MM.1S (cell line): ENCODE results near the gene ARTN.

Experiments used
- DNase-seq: peaks from one replicate; pipeline ENCODE4 v3.0.0-alpha.2; 2015
- H2AFZ ChIP-seq: fragments of 300-600 bp; sonication (generic); 2 replicates; pipeline ENCODE4 v1.6.0; 2016; ENCODE audit warnings: antibody characterized with exemption, low read length
- H3F3A ChIP-seq: fragments of 300-600 bp; sonication (generic); 2 replicates; pipeline ENCODE4 v1.6.1; 2016; ENCODE audit warnings: mild to moderate bottlenecking, antibody characterized with exemption, low read length, moderate library complexity, mixed read lengths; ENCODE audit not compliant: insufficient read depth
- H3K27ac ChIP-seq: fragments of 300-600 bp; sonication (generic); 2 replicates; pipeline ENCODE4 v1.5.1; 2016; ENCODE audit warnings: mild to moderate bottlenecking, low read length
- H3K27me3 ChIP-seq: fragments of 300-600 bp; sonication (generic); replicated peaks from 2 replicates; pipeline ENCODE4 v1.6.0; 2016; ENCODE audit warnings: low read length; ENCODE audit not compliant: insufficient read depth
- H3K36me3 ChIP-seq: fragments of 300-600 bp; sonication (generic); replicated peaks from 2 replicates; pipeline ENCODE4 v1.6.1; 2016; ENCODE audit warnings: mild to moderate bottlenecking, low read length, mixed read lengths; ENCODE audit not compliant: insufficient read depth
- H3K4me1 ChIP-seq: fragments of 300-600 bp; sonication (generic); 2 replicates; pipeline ENCODE4 v1.6.1; 2016; ENCODE audit warnings: low read length, mixed read lengths
- H3K4me2 ChIP-seq: fragments of 300-600 bp; sonication (generic); 2 replicates; pipeline ENCODE4 v1.6.0; 2016; ENCODE audit warnings: low read depth, low read length
- H3K4me3 ChIP-seq: fragments of 300-600 bp; sonication (generic); 2 replicates; pipeline ENCODE4 v1.5.1; 2016; ENCODE audit warnings: low read length, mixed read lengths
- H3K79me2 ChIP-seq: fragments of 300-600 bp; sonication (generic); 2 replicates; pipeline ENCODE4 v1.6.1; 2016; ENCODE audit warnings: mixed run types, low read length, mixed read lengths
- H3K9ac ChIP-seq: fragments of 300-600 bp; sonication (generic); 2 replicates; pipeline ENCODE4 v1.6.1; 2016; ENCODE audit warnings: low read length, mixed read lengths
- H3K9me2 ChIP-seq: fragments of 300-600 bp; sonication (generic); replicated peaks from 2 replicates; pipeline ENCODE4 v1.6.1; 2016; ENCODE audit warnings: mild to moderate bottlenecking, low read length, mixed read lengths; ENCODE audit not compliant: insufficient read depth
- H3K9me3 ChIP-seq: fragments of 300-600 bp; sonication (generic); replicated peaks from 2 replicates; pipeline ENCODE4 v1.6.1; 2016; ENCODE audit warnings: mild to moderate bottlenecking, low read length, mixed read lengths; ENCODE audit not compliant: insufficient read depth
- H4K20me1 ChIP-seq: fragments of 300-600 bp; sonication (generic); 2 replicates; pipeline ENCODE4 v1.6.1; 2016; ENCODE audit warnings: mild to moderate bottlenecking, low read length, moderate library complexity, mixed read lengths; ENCODE audit not compliant: insufficient read depth
- CTCF ChIP-seq: fragments of 300-600 bp; sonication (generic); IDR thresholded peaks from 2 replicates; pipeline ENCODE4 v1.5.1; 2016; ENCODE audit warnings: antibody characterized with exemption, low read length, mixed read lengths
- EZH2 ChIP-seq: fragments of 300-600 bp; sonication (generic); optimal IDR thresholded peaks from 2 replicates; pipeline ENCODE3; 2017; ENCODE audit warnings: low read depth, mild to moderate bottlenecking, antibody characterized with exemption, low read length, mixed read lengths
- EZH2phosphoT487 ChIP-seq: fragments of 300-600 bp; sonication (generic); IDR thresholded peaks from 2 replicates; pipeline ENCODE4 v1.6.1; 2018; ENCODE audit warnings: antibody characterized with exemption, low read length

The ARTN gene

GRCh38 chr1:43901196-43901961 lies 32.2 kb upstream of the ARTN start:
- Histone ChIP-seq H3F3A (no peaks in the 10 kb centered on the region), H3K9ac (no peak overlapping the region), H3K4me2 (no peak overlapping the region), H3K9me3 (no peaks in the 10 kb centered on the region), H3K4me1 (no peaks in the 10 kb centered on the region), H4K20me1 (no peaks in the 10 kb centered on the region), H3K79me2 (no peaks in the 10 kb centered on the region), H3K27me3 (no peaks in the 10 kb centered on the region), H3K27ac (no peak overlapping the region), H2AFZ (no peak overlapping the region), H3K9me2 (no peaks in the 10 kb centered on the region), H3K4me3 (no peak overlapping the region), H3K36me3 (no peaks in the 10 kb centered on the region)
- TF ChIP-seq CTCF: no peak
- no peak for TF ChIP-seq EZH2
- TF ChIP-seq EZH2phosphoT487: no peak
- no peak for DNase-seq

GRCh38 chr1:43902058-43902831 lies 31.4 kb upstream of the ARTN start:
- DNase-seq: no peak
- no peak overlapping the region for H3K4me2 ChIP-seq
- H3K9ac ChIP-seq: no peak overlapping the region
- TF ChIP-seq CTCF: no peak
- TF ChIP-seq EZH2: no peak
- TF ChIP-seq EZH2phosphoT487: no peak
- no peaks in the 10 kb centered on the region for H3K79me2 ChIP-seq
- H2AFZ ChIP-seq: no peak overlapping the region
- H4K20me1 ChIP-seq: no peaks in the 10 kb centered on the region
- no peaks in the 10 kb centered on the region for H3K36me3 ChIP-seq
- H3K4me1 ChIP-seq: no peaks in the 10 kb centered on the region
- H3K9me3 ChIP-seq: no peaks in the 10 kb centered on the region
- no peaks in the 10 kb centered on the region for H3K27me3 ChIP-seq
- H3K9me2 ChIP-seq: no peaks in the 10 kb centered on the region
- H3K27ac ChIP-seq: no peak overlapping the region
- H3F3A ChIP-seq: no peaks in the 10 kb centered on the region
- no peak overlapping the region for H3K4me3 ChIP-seq

DNA sequence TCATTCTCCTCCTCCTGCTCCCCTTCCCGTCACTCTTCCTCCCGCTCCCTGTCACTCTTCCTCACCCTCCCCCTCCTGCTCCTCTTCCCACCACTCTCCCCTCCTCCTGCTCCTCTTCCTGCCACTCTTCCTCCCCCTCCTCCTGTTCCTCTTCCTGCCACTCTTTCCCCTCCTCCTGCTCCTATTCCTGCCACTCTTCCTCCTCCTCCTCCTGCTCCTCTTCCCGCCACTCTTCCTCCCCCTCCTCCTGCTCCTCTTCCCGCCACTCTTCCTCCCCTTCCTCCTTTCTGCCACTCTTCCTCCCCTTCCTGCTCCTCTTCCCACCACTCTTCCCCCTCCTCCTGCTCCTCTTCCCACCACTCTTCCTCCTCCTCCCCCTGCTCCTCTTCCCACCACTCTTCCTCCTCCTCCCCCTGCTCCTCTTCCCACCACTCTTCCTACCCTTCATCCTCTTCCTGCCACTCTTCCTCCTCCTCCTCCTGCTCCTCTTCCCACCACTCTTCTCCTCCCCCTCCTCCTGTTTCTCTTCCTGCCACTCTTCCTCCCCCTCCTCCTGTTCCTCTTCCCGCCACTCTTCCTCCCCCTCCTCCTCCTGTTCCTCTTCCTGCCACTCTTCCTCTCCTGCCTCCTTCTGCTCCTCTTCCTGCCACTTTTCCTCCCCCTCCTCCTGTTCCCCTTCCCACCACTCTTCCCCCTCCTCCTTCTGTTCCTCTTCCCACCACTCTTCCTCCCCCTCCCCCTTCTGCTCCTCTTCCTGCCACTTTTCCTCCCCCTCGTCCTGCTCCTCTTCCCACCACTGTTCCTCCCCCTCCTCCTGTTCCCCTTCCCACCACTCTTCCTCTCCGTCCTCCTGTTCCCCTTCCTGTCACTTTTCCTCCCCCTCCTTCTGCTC lies 28.7 kb upstream of the ARTN start:
- Histone ChIP-seq H3K9ac (no peak overlapping the region), H3K27me3 (no peaks in the 10 kb centered on the region), H3K4me1 (no peaks in the 10 kb centered on the region), H3K9me3 (no peaks in the 10 kb centered on the region), H3K36me3 (no peaks in the 10 kb centered on the region), H3K9me2 (no peaks in the 10 kb centered on the region), H3K27ac (no peak overlapping the region), H3K4me3 (no peak overlapping the region), H3K79me2 (no peaks in the 10 kb centered on the region), H3K4me2 (no peak overlapping the region), H2AFZ (no peak overlapping the region), H4K20me1 (no peaks in the 10 kb centered on the region), H3F3A (no peaks in the 10 kb centered on the region)
- DNase-seq: no peak
- TF ChIP-seq CTCF (no peak), EZH2phosphoT487 (no peak), EZH2 (no peak)
